NCI-H2029 treated with DMSO at 0.1 percent for 48 hours (cell line): Measurements from ENCODE around the gene BMP8A.
"Not testable (repeated sequence)": the region's sequence is repeated elsewhere in the genome, so short reads cannot be mapped to it uniquely, and the experiment has no call there.

Experiments used
- DNase-seq: peaks from one replicate; lab custom pipeline; 2025; lab: John Stamatoyannopoulos, UW

BMP8A gene

GRCh38 chr1:39491146-39491921 is at the start of gene BMP8A:
BMP8A (plus strand) TSS chr1:39491636; CDS start chr1:39491992, 356 bp downstream.
- DNase-seq: peak; percentile 99

GRCh38 chr1:39441797-39442196 is 49.6 kb upstream of the BMP8A start:
- DNase-seq: no peak

GRCh38 chr1:39445573-39445972 is 45.9 kb upstream of the BMP8A start:
- no peak for DNase-seq

GRCh38 chr1:39446986-39447567 is 44.4 kb upstream of the BMP8A start:
- no peak for DNase-seq

- not testable (repeated sequence) for DNase-seq
Measured at GRCh38 chr1:39450041-39450440, 41.4 kb upstream of the BMP8A start.

- no peak for DNase-seq
Measured at GRCh38 chr1:39450956-39451606, 40.4 kb upstream of the BMP8A start.

GRCh38 chr1:39452081-39452480 is 39.4 kb upstream of the BMP8A start:
- no peak for DNase-seq

- no peak for DNase-seq
Measured at GRCh38 chr1:39452540-39452939, 38.9 kb upstream of the BMP8A start.

- DNase-seq: no peak
Measured at GRCh38 chr1:39453603-39454002, 37.8 kb upstream of the BMP8A start.

GRCh38 chr1:39458991-39459390 is 32.4 kb upstream of the BMP8A start:
- DNase-seq: no peak

GRCh38 chr1:39462074-39462473 is 29.4 kb upstream of the BMP8A start:
- no peak for DNase-seq

GRCh38 chr1:39466413-39467107 is 24.9 kb upstream of the BMP8A start:
- no peak for DNase-seq

GRCh38 chr1:39467108-39467720 is 24.2 kb upstream of the BMP8A start:
- DNase-seq: not testable (repeated sequence)

- no peak for DNase-seq
Measured at GRCh38 chr1:39469150-39469549, 22.3 kb upstream of the BMP8A start.

GRCh38 chr1:39470040-39470439 is 21.4 kb upstream of the BMP8A start:
- DNase-seq: no peak

- DNase-seq: no peak
Measured at GRCh38 chr1:39472826-39473225, 18.6 kb upstream of the BMP8A start.

GRCh38 chr1:39473324-39473723 is 18.1 kb upstream of the BMP8A start:
- no peak for DNase-seq

GRCh38 chr1:39474810-39475209 is 16.6 kb upstream of the BMP8A start:
- DNase-seq: no peak

- not testable (repeated sequence) for DNase-seq
Measured at GRCh38 chr1:39475551-39475950, 15.9 kb upstream of the BMP8A start.

- DNase-seq: no peak
Measured at GRCh38 chr1:39478126-39478915, 13.1 kb upstream of the BMP8A start.

- no peak for DNase-seq
Measured at GRCh38 chr1:39481289-39481688, 10.1 kb upstream of the BMP8A start.
